GM21423 (cell line): Measurements from ENCODE around the gene CDA.

ENCODE experiments used
- ATAC-seq: cut with Tn5 transposase; IDR thresholded peaks from one replicate; pipeline ENCODE4 v1.9.1; 2021; ENCODE audit warnings: mild to moderate bottlenecking, moderate library complexity; ENCODE audit not compliant: unreplicated experiment

Gene CDA

GRCh38 chr1:20588634-20589225 lies at the start of gene CDA:
CDA (plus strand) TSS chr1:20589097; CDS start chr1:20589130, 33 bp downstream.
- ATAC-seq: no peak

DNA sequence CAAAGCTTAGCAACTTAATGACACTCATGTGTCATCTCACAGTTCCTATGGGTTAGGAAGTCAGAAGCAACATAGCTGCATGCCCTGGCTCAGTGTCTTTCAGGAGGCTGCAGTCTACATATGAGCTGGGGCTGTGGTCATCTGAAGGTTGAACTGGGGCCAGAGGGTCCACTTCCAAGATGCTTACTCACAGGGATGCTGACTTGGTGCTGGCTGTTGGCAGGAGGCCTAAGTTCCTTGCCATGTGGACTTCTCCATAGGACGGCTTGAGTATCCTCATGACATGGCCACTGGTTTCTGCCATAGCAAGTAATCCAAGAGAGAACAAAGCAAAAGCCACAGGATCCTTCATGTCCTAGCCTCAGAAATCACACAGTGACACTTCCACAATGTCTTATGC lies 48.6 kb upstream of the CDA start:
- ATAC-seq: no peak

DNA sequence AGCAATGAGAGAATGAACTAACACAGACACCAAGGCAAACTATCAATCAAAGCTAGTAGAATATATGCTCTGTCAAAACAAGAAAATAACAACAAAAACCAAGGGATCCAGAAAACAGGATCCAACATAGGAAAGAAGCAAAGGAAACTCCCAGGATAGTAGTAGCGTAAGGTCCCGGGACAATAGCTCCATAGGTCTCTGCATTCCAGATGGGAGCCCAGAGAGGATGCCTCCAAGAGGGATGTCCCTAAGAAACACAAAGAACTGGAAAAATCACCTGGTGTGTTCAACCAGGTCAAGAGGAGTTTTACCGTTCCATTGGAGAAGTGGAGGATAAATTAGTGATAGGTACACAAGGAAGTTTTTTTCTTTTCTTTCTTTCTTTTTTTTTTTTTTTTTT lies 42.3 kb upstream of the CDA start:
- ATAC-seq: no peak

DNA sequence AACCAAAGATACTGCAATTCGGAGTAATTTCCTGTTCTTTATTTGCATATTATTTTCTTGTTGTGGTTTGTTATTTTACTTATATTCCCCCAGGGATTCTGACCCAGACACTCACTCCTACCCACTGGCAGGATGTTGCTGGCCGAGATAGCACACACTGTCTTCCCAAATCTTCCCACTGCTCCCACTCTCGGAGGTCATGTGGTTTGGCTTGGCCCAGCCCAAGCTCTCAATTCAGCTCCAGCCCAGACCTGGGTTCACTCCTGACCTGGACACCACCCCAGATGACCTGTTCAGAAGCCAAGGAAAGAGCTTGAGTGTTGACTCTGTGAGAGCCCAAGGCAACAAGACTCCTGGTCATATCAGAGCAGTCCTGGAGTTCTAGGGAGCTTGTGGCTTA lies 37.7 kb upstream of the CDA start:
- ATAC-seq: no peak

GRCh38 chr1:20551945-20552727 lies 36.8 kb upstream of the CDA start, which contains the start of gene FAM43B:
FAM43B (plus strand) TSS chr1:20552573; CDS start chr1:20552974, 401 bp downstream.
- no peak for ATAC-seq

GRCh38 chr1:20552728-20553445 lies 36.0 kb upstream of the CDA start:
- ATAC-seq: no peak

DNA sequence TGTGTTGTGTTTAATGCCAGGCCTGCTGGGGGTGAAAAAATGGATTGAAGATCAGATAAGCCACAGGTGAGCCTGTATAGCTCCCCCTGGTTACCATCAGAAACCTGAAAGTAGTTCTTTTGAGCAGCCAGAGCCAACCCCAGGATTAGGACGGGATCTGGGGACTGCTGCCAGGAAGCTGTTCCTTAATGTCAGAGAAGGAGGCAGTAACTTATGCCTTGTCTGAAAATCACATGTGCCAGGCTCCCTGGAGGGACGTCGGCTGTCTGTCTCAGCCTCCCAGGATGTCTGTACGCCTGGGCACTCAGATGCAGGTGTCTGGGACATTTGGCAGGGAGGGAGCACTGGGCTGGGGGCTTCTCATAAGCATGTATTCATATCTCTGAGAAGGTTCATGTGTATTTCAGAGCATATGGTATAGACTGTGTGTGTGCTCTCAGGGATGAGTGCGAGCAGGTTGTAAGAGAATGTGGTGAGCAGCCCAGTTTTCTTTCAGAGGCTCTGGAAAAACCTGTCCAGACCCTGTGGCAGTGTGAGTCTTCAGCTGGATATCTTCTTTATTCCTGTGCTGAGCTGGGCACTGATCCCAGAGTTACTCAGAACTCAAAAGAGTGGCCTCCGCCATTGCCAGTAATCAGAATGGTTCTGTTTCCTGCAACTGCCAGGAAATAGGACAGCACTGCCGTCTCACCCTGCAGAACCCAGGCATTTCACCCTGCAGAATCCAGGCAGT lies 33.7 kb upstream of the CDA start:
- no peak for ATAC-seq

- no peak for ATAC-seq
Observed at GRCh38 chr1:20555758-20556120, 33.2 kb upstream of the CDA start.

DNA sequence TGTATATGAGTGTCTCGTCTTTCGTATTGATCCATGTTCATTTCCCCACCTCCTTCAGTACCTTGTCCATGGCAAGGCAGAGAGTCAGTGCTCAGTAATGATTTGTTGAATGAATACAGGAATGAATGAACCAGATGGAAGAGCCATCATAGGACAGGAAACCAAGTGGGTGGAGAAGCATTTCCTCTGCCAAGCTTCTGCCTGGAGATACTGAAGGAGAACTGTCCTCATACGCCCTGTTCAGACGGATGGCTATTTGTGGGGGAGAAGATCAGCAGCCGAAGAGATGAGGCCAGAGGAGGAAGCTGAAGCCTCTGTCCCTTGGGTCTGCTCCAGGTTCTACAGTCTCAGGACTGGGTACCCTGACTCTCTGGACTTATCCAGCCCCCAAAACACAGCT lies 30.7 kb upstream of the CDA start:
- no peak for ATAC-seq

DNA sequence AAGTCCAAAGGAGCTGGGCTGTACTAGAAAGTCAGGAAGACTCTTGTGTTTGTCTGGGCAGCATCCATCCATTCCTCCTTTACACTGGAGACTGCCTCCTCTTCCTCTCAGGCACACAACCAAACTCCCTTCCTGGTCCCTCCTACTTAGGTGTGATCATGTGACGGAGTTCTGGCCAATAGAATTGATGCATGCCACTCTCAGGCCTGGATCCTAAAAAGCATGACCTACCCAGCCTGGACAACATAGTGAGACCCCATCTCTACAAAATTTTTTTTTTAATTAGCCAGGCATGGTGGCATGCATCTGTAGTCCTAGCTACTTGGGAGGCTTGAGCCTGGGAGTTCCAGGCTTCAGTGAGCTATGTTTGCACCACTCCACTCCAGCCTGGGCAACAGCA lies 27.9 kb upstream of the CDA start:
- no peak for ATAC-seq

- no peak for ATAC-seq
Observed at GRCh38 chr1:20565234-20565633, 23.7 kb upstream of the CDA start.

DNA sequence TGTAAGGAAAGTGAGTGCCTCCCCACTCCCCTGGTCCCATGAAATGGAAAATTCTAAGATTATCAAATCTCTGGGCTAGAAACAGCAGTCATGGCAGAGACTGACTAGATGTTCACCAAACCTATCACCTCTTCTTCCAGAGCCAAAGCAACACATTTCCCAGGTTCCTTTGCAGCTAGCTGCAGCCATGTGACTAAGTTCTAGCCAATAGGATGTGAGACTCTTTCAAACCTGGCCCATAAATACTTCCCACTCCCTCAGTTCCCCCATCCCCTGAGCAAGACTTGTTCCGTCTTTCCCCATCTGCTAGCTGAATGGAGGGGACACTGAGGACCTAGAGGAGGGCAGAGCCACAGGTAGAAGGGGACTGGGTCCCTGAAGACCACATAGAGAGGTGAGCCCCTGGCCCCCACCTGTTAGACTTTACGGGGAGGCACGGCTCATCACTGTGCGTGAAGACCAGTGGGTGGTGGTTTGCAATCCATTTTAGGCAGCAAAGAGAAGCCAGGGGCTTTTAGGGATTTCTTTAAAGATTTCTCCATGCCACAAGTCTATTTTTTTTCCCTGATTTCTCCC lies 19.3 kb upstream of the CDA start:
- no peak for ATAC-seq

- no peak for ATAC-seq
Observed at GRCh38 chr1:20571427-20571826, 17.5 kb upstream of the CDA start.

DNA sequence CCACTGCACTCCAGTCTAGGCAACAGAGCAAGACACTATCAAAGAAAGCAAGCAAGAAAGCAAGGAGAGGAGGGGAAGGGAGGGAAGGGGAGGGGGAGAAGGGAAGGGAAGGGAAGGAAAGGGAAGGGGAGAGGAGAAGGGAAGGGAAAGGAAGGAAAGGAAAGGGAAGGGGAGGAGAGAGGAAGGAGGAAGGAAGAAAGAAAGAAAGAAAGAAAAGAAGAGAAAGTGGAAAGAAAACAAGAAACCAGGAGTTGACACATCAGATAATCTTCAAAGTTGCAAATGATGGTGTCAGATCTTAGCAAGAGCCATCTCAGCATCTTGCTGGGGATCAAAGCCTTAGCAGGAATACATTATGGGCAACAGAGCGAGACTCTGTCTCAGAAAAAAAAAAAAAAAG lies 14.9 kb upstream of the CDA start:
- ATAC-seq: no peak

DNA sequence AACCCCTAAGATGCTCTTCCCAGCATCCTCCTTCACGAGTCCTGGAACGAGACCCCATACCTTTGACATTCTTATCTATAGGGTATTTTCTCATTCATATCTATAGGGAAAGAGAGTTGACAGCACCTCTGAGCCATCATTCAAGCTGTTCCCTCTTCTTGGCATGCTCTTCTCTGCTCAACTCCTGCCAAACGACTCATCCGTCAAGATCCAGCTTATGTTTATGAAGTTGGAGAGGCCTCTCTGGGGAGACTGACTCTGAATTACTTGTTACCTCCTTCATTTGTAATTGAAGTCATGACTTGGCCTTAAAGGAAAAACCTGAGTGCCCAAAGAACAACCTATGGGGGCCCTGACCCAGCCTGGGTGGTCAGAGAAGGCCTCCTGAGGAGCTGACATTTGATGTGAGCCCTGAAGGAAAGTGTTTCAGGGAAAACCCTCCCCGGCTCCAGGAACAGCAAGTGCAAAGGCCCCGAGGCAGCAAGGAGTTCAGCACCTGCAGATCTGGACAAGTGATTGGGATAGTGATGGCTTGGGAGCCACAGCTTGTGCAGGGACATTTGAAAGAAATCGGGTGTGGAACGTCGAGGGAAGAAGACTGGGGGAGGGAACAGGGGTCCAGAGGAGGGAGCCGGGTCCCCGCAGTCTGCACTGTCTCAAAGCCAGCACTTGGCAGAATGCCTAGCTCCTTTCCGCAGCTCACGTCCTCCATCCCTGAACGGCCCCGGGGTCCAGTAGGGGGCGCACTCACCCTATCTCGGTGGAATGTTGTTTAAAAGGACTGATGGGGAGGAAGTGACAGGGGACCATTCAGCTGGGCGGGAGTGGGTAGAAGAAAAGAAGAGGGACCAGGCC lies 14.0 kb upstream of the CDA start:
- ATAC-seq: no peak

DNA sequence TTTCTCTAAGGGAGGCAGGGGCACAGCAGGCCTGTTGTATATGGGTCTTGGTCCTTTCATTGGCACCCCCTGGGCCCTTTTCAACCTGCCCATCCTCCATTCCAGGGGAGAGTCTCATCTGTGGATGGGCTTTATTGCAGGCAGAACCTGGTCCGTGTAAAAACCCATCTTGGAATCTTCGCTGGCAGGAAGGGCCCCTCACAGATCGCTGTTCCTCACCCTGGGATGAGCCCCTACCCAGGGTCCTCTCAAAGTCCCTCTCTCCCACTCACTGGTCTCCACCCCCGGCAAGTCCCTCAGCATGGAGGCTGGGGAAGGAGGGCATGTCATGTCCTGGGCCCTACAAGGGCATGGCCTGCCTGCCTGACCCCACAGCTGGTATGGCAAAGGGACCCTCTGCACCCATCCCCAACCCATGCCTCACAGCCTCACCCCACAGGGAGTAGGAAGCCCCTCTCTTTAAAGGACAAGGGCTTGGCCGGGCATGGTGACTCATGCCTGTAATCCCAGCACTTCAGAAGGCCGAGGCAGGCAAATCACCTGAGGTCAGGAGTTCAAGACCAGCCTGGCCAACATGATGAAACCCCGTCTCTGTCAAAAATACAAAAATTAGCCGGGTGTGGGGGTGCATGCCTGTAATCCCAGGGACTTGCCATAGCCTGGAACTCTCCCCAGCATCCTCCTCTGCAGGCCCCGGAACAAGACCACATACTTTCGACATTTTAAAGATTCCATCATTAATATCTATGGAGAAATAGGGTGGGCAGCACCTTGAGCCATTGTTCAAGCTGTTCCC lies 13.2 kb upstream of the CDA start:
- no peak for ATAC-seq

DNA sequence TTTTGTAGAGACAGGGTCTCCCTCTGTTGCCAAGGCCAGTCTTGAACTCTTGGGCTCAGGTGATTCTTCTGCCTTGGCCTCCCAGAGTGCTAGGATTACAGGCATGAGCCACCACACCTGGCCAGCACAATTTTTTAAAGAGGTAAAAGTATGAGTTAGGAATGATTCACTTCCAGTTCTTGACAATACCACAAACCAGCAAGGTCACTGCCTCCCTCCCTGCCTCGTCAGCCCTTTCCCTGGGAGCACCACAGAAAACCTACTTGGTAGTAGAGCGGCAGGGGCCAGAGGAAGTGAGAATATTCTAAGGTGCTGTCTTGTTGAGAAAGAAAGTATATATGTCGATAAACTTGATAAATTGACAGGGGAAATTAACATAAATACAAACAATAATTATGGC lies 10.8 kb upstream of the CDA start:
- ATAC-seq: no peak

- ATAC-seq: no peak
Observed at GRCh38 chr1:20578721-20579395, 10.0 kb upstream of the CDA start.

- ATAC-seq: no peak
Observed at GRCh38 chr1:20584890-20585289, 4.0 kb upstream of the CDA start.
